ENCODE results near the gene CPS1. TPM values are rescaled to one million over a fixed set of nuclear protein-coding genes. Genes with fewer than 3 reads are reported as not detected.

Gene CPS1
- total RNA-seq, 2 donors from 2014 or later = 2.7 to 3.3 TPM

DNA sequence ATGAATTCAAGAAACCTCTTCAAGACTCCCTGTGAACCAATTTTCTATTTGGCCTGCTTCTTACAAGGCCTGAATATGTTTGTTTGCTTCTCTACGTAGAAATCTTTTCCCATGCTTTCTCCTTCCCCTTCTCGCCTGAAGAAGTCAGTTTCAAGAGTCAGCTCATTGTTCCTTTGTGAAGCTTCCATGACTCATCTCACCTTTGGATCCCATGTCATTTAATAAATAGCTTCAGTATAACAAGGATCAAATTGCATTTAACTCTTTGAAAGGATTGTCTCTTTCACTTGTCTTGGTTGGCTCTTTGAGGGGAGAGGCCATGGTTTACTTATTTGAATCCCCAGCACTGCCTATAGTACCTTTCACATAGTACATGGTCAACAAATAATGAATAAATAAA, 28.4 kb downstream of the CPS1 start:
- TF ChIP-seq, protein P1, sequence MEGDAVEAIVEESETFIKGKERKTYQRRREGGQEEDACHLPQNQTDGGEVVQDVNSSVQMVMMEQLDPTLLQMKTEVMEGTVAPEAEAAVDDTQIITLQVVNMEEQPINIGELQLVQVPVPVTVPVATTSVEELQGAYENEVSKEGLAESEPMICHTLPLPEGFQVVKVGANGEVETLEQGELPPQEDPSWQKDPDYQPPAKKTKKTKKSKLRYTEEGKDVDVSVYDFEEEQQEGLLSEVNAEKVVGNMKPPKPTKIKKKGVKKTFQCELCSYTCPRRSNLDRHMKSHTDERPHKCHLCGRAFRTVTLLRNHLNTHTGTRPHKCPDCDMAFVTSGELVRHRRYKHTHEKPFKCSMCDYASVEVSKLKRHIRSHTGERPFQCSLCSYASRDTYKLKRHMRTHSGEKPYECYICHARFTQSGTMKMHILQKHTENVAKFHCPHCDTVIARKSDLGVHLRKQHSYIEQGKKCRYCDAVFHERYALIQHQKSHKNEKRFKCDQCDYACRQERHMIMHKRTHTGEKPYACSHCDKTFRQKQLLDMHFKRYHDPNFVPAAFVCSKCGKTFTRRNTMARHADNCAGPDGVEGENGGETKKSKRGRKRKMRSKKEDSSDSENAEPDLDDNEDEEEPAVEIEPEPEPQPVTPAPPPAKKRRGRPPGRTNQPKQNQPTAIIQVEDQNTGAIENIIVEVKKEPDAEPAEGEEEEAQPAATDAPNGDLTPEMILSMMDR (IDR thresholded peaks at IDR 0.05) = no peak
- no peaks in the 10 kb centered on the region for H3K36me3 ChIP-seq
- DNase-seq = no peak
- H3K27ac ChIP-seq = no peak overlapping the region
- H3K9ac ChIP-seq (ENCODE audit: low read depth in 2 of 2, low read length in 2 of 2) = no peak overlapping the region
- no peaks in the 10 kb centered on the region for H3K9me3 ChIP-seq
- H3K27me3 ChIP-seq = no peaks in the 10 kb centered on the region
- no peak overlapping the region for H3K4me3 ChIP-seq
- H3K4me1 ChIP-seq = no peaks in the 10 kb centered on the region
- intact Hi-C loops (cut with DNase I) = no loop called here

DNA sequence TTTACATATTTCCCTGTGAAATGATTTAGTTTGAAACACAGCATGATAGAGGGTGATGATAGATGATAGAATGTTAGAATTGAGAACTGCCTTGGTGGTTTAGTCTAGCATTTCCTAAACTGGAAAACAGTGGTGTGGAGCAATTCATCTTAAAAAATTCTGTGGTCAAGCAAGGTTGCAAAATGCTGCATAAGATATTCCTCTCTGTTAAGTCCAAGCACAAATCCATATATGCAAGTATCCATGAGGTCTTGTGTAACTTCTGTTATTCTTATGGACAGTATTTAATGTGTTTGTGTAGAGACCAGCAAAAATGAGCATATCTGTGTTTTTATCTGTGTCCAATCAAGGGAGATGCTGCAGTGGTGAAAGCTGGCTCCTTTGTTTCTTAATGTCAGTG, 30.0 kb downstream of the CPS1 start:
- intact Hi-C loops (cut with DNase I) = no loop called here

DNA sequence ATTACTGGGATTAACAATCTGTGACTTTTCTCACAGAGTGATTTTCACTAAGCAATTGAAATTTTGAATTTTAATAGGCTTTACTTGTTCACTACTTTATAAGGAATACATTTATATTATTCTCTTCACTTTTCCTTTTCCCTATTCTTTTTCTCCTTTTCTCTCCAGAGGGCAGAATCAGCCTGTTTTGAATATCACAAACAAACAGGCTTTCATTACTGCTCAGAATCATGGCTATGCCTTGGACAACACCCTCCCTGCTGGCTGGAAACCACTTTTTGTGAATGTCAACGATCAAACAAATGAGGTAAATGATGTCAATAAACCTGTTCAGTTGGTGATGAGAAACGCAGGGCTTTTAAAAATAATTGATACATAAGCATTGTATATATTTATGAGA, 35.3 kb downstream of the CPS1 start:
- Histone ChIP-seq H3K27ac (no peak overlapping the region), H3K4me1 (no peaks in the 10 kb centered on the region), H3K36me3 (no peaks in the 10 kb centered on the region), H3K9me3 (no peaks in the 10 kb centered on the region), H3K9ac (ENCODE audit: low read depth in 2 of 2, low read length in 2 of 2) (no peak overlapping the region), H3K27me3 (no peaks in the 10 kb centered on the region), H3K4me3 (no peak overlapping the region)
- intact Hi-C loops (cut with DNase I) = no loop called here
- TF ChIP-seq, protein P1 (IDR thresholded peaks at IDR 0.05) = no peak
- DNase-seq = no peak

More for the DNA sequence above, 30.0 kb downstream of the CPS1 start:
- H3K4me3 ChIP-seq = no peak overlapping the region
- TF ChIP-seq, protein P1 (IDR thresholded peaks at IDR 0.05) = no peak
- DNase-seq = no peak
- H3K4me1 ChIP-seq = no peaks in the 10 kb centered on the region
- no peak overlapping the region for H3K9ac ChIP-seq (ENCODE audit: low read depth in 2 of 2, low read length in 2 of 2)
- H3K36me3 ChIP-seq = no peaks in the 10 kb centered on the region
- H3K27ac ChIP-seq = no peak overlapping the region
- H3K9me3 ChIP-seq = no peaks in the 10 kb centered on the region
- no peaks in the 10 kb centered on the region for H3K27me3 ChIP-seq

DNA sequence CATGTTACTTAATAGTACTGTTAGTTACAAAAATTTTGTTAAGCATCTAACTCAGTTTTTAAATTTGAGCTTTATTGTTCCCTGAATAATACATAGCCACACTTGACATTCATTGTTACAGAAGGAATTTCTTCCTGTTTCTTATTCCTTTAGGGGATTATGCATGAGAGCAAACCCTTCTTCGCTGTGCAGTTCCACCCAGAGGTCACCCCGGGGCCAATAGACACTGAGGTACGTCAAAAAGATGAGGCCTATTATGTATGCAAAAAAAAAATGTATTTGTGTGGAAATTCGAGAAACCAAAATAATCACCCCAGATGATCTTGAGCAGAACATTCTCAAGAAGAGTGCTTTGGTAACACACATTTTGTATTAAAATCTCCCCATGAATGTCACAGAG, 36.3 kb downstream of the CPS1 start:
- Histone ChIP-seq H3K9me3 (no peaks in the 10 kb centered on the region), H3K27ac (no peak overlapping the region), H3K9ac (ENCODE audit: low read depth in 2 of 2, low read length in 2 of 2) (no peak overlapping the region), H3K36me3 (no peaks in the 10 kb centered on the region), H3K4me1 (no peaks in the 10 kb centered on the region), H3K4me3 (no peak overlapping the region), H3K27me3 (no peaks in the 10 kb centered on the region)
- DNase-seq = no peak
- intact Hi-C loops (cut with DNase I) = no loop called here
- TF ChIP-seq, protein P1 (IDR thresholded peaks at IDR 0.05) = no peak

DNA sequence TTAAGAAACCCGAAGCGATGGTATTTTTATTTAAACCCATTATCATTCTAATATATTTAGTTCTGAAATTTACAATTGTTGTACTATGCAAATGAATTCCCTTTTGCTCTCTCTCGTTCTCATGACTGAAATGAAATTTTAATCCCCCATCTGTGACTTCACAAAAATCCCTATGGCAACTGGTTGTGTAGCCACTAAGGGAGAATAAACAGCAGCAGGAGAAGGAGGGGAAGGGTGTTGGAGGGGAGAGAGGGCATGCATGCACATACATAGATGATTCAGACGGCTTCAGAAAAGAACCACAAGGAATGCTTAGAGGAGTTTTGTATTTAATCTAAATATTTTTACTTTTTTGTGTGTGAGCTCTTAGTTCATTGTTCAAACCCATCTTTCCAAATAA, 36.8 kb downstream of the CPS1 start:
- Histone ChIP-seq H3K27ac (no peak overlapping the region), H3K9me3 (no peaks in the 10 kb centered on the region), H3K4me1 (no peaks in the 10 kb centered on the region), H3K36me3 (no peaks in the 10 kb centered on the region), H3K4me3 (no peak overlapping the region), H3K27me3 (no peaks in the 10 kb centered on the region), H3K9ac (ENCODE audit: low read depth in 2 of 2, low read length in 2 of 2) (no peak overlapping the region)
- intact Hi-C loops (cut with DNase I) = no loop called here
- DNase-seq = no peak
- TF ChIP-seq, protein P1 (IDR thresholded peaks at IDR 0.05) = no peak

DNA sequence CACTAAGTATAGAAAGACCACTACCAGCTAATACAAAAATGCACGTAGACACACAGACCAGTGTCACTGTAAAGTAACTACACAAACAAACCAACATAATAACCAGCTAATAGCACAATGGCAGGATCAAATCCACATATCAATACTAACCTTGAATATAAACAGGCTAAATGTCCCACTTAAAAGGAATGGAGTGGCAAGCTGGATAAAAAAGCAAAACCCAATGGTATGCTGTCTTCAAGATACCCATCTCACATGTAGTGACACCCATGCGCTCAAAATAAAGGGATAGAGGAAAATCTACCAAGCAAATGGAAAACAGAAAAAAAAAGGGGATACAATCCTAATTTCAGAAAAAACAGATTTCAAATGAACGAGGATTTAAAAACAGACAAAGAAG, 41.8 kb downstream of the CPS1 start:
- intact Hi-C loops (cut with DNase I) = no loop called here
- Histone ChIP-seq H3K4me3 (no peak overlapping the region), H3K9me3 (no peaks in the 10 kb centered on the region), H3K27me3 (no peaks in the 10 kb centered on the region), H3K9ac (ENCODE audit: low read depth in 2 of 2, low read length in 2 of 2) (no peak overlapping the region), H3K27ac (no peak overlapping the region), H3K4me1 (no peaks in the 10 kb centered on the region), H3K36me3 (no peaks in the 10 kb centered on the region)
- TF ChIP-seq, protein P1 (IDR thresholded peaks at IDR 0.05) = no peak
- no peak for DNase-seq
